Smooth muscle cell (in vitro differentiated cells): ENCODE measurements around the gene TSACC. TPM values are rescaled to one million over a fixed set of nuclear protein-coding genes. Genes with fewer than 3 reads are reported as not detected.

Experiments
- DNase-seq: peaks from one replicate; lab custom pipeline; 2025; ENCODE audit not compliant: unreplicated experiment; lab: John Stamatoyannopoulos, UW
- H2AFZ ChIP-seq: fragments of 200-600 bp; sonication (generic); 2 replicates; pipeline ENCODE4 v1.6.0; 2016; ENCODE audit warnings: antibody characterized with exemption, low read depth, mild to moderate bottlenecking
- H3F3A ChIP-seq: fragments of 200-600 bp; sonication (generic); 2 replicates; pipeline ENCODE4 v1.6.0; 2017; ENCODE audit warnings: antibody characterized with exemption, low read depth
- H3K27ac ChIP-seq: fragments of 200-600 bp; sonication (generic); 2 replicates; pipeline ENCODE4 v1.5.1; 2016; ENCODE audit warnings: low read depth, mild to moderate bottlenecking
- H3K27me3 ChIP-seq: fragments of 200-600 bp; sonication (generic); 2 replicates; pipeline ENCODE4 v1.6.1; 2016; ENCODE audit warnings: low read depth, mild to moderate bottlenecking
- H3K36me3 ChIP-seq: fragments of 200-600 bp; sonication (generic); 2 replicates; pipeline ENCODE4 v1.5.1; 2016; ENCODE audit warnings: low read depth
- H3K4me1 ChIP-seq: fragments of 200-600 bp; sonication (generic); 2 replicates; pipeline ENCODE4 v1.5.1; 2016; ENCODE audit warnings: low read depth
- H3K4me2 ChIP-seq: fragments of 200-600 bp; sonication (generic); 2 replicates; pipeline ENCODE4 v1.6.0; 2016; ENCODE audit warnings: mild to moderate bottlenecking
- H3K4me3 ChIP-seq: fragments of 200-600 bp; sonication (generic); 2 replicates; pipeline ENCODE4 v1.5.1; 2016; ENCODE audit warnings: mild to moderate bottlenecking
- H3K79me2 ChIP-seq: fragments of 200-600 bp; sonication (generic); 2 replicates; pipeline ENCODE4 v1.6.0; 2016; ENCODE audit warnings: low read depth, mild to moderate bottlenecking
- H3K9ac ChIP-seq: fragments of 200-600 bp; sonication (generic); 2 replicates; pipeline ENCODE4 v1.6.0; 2016; ENCODE audit warnings: low read depth
- H3K9me3 ChIP-seq: fragments of 200-600 bp; sonication (generic); replicated peaks from 2 replicates; pipeline ENCODE4 v1.5.1; 2016; ENCODE audit warnings: low read depth
- H4K20me1 ChIP-seq: fragments of 200-600 bp; sonication (generic); 2 replicates; pipeline ENCODE4 v1.6.0; 2016; ENCODE audit warnings: low read depth
- WGBS: methylation state at CpG from one replicate; pipeline ENCODE4 v1.1.7; 2016; ENCODE audit warnings: low lambda C conversion rate; 5-methylcytosine and 5-hydroxymethylcytosine counted together
- polyA plus RNA-seq: library from polyadenylated mRNA; unstranded; fragments of >200 nt; fragmentation: Nextera tagmentation; extraction: Ambion mirVana; gene quantifications from 2 replicates; pipeline ENCODE4 v1.2.1, GENCODE V29; 2016
- total RNA-seq: library from RNA; depleted of rRNA; stranded (reverse); fragments of >200 nt; gene quantifications from 2 replicates; pipeline ENCODE4 v1.2.3, GENCODE V29; 2014
- TF ChIP-seq, protein P1 (sequence below): fragments of 200-600 bp; sonication (generic); IDR thresholded peaks from 2 replicates; pipeline ENCODE4 v1.5.1; 2017; ENCODE audit warnings: borderline replicate concordance, mild to moderate bottlenecking, antibody characterized with exemption; ENCODE audit not compliant: insufficient read depth, poor library complexity, severe bottlenecking

Gene TSACC
- total and polyA plus RNA-seq, 2 experiments from 2014 or later, result 0.54 TPM; not detected in 1

DNA sequence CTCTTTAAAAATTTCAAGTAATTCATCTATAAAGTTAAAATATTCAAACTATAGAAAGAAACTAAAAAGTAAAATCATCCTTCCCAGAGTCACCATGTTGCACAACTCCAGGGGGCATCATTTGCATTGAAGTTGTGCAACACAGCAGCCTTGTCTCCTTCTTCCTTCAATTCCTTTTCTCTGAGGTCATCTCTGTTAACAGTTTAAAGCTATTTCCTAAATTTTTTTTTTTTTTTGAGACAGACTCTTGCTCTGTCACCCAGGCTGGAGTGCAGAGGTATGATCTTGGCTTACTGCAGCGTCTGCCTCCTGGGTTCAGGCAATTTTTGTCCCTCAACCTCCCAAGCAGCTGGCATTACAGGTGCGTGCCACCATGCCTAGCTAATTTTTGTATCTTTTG is 37.8 kb downstream of the TSACC start:
- H3K36me3 ChIP-seq, result no peaks in the 10 kb centered on the region
- no peak overlapping the region for H3K4me2 ChIP-seq
- H3K9me3 ChIP-seq, result no peaks in the 10 kb centered on the region
- H3K4me1 ChIP-seq, result no peaks in the 10 kb centered on the region
- TF ChIP-seq, protein P1, sequence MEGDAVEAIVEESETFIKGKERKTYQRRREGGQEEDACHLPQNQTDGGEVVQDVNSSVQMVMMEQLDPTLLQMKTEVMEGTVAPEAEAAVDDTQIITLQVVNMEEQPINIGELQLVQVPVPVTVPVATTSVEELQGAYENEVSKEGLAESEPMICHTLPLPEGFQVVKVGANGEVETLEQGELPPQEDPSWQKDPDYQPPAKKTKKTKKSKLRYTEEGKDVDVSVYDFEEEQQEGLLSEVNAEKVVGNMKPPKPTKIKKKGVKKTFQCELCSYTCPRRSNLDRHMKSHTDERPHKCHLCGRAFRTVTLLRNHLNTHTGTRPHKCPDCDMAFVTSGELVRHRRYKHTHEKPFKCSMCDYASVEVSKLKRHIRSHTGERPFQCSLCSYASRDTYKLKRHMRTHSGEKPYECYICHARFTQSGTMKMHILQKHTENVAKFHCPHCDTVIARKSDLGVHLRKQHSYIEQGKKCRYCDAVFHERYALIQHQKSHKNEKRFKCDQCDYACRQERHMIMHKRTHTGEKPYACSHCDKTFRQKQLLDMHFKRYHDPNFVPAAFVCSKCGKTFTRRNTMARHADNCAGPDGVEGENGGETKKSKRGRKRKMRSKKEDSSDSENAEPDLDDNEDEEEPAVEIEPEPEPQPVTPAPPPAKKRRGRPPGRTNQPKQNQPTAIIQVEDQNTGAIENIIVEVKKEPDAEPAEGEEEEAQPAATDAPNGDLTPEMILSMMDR, result no peak
- no peak for DNase-seq
- no peak overlapping the region for H3K4me3 ChIP-seq
- H3F3A ChIP-seq, result no peaks in the 10 kb centered on the region
- no peak overlapping the region for H3K27ac ChIP-seq
- no peaks in the 10 kb centered on the region for H3K79me2 ChIP-seq
- no peaks in the 10 kb centered on the region for H3K27me3 ChIP-seq
- H2AFZ ChIP-seq, result no peak overlapping the region
- no peaks in the 10 kb centered on the region for H4K20me1 ChIP-seq
- 96% methylated on average over 2 of the region's 2 CpGs for WGBS
- no peak overlapping the region for H3K9ac ChIP-seq

DNA sequence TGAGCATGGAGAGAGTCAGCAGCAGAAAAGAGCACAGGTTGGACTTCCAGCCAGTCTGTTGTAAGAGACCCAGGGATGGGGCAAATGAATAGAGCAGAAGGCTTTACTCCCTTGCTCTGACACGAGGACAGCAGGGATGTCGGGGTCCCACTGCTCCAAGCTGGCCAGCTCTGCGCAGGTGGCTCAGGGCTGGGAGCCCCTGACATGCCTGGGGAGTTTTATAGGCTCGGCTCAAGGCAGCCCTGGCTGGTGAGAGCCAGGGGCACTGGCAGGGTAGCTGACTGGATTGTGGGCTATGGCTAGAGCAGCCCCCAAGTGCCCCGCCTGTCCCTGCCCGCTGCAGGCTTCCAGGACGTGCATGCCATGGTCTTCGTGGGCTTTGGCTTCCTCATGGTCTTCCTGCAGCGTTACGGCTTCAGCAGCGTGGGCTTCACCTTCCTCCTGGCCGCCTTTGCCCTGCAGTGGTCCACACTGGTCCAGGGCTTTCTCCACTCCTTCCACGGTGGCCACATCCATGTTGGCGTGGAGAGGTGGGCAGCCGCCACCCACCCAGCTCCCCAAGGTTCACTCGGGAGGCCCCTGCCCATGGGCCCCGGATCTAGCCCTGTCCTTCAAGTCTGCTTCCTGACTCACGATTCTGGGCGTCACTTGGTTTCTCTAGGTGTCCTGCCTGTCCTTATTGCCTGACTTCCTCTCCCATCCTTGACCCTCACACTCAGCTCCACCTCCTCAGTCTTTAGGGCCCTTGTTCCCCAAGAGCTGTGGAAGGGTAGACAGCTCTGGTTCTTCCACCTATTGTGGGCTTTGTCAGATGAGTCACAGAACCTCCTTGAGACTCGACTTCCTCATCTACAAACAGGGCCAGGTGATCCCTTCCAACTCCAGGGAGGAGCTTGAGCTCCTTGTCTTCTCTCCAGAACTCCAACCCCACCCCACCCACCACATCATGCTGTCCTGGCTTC is 38.9 kb downstream of the TSACC start:
- Histone ChIP-seq H3K27me3 (no peaks in the 10 kb centered on the region), H3K9me3 (no peaks in the 10 kb centered on the region), H3K27ac (no peak overlapping the region), H2AFZ (no peak overlapping the region), H4K20me1 (no peaks in the 10 kb centered on the region), H3K79me2 (no peaks in the 10 kb centered on the region), H3K4me3 (no peak overlapping the region), H3F3A (no peaks in the 10 kb centered on the region), H3K36me3 (no peaks in the 10 kb centered on the region), H3K4me2 (no peak overlapping the region), H3K4me1 (no peaks in the 10 kb centered on the region), H3K9ac (no peak overlapping the region)
- DNase-seq, result no peak
- WGBS, result 90% methylated on average over 20 of the region's 20 CpGs
- TF ChIP-seq, protein P1, result no peak

DNA sequence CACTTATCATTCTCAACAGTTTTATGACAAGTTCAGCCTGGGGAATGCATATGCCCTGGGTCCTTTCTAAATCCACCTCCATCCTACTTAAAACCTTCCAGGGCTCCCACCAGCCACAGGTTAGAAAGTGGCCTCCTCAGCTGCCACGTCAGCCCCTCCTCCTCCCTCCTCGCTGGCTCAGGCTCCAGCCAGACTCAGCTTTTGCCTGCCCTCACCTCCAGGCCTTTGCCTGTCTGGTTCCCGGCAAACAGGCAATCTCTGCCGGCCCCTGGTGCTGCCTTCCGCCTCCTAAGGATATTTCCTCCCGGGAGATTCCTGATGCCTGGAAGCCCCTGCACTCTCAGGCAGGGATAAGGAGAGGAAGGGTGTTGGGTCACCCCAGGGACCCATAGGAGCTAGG is 40.2 kb downstream of the TSACC start:
- no peaks in the 10 kb centered on the region for H3K79me2 ChIP-seq
- no peaks in the 10 kb centered on the region for H3K9me3 ChIP-seq
- H3K4me1 ChIP-seq, result no peaks in the 10 kb centered on the region
- H4K20me1 ChIP-seq, result no peaks in the 10 kb centered on the region
- no peaks in the 10 kb centered on the region for H3K27me3 ChIP-seq
- H3K9ac ChIP-seq, result no peak overlapping the region
- no peak overlapping the region for H3K4me2 ChIP-seq
- H3K4me3 ChIP-seq, result no peak overlapping the region
- no peak overlapping the region for H2AFZ ChIP-seq
- TF ChIP-seq, protein P1, result no peak
- no peak for DNase-seq
- H3F3A ChIP-seq, result no peaks in the 10 kb centered on the region
- 54% methylated on average over 6 of the region's 6 CpGs for WGBS
- no peaks in the 10 kb centered on the region for H3K36me3 ChIP-seq
- no peak overlapping the region for H3K27ac ChIP-seq
